CD14-positive monocyte (primary cell): Measurements from ENCODE around the gene CXCL12. TPM values are rescaled to one million over a fixed set of nuclear protein-coding genes. Genes with fewer than 3 reads are reported as not detected.

Experiments
- DNase-seq, 3 donors: peaks; one replicate each; pipeline ENCODE4 v3.0.0-alpha.2; 2011 to 2022
- H2AFZ ChIP-seq: 2 replicates; pipeline ENCODE4 v1.6.0; 2012; ENCODE audit warnings: mild to moderate bottlenecking, low read depth, low read length, inconsistent platforms; ENCODE audit not compliant: insufficient read depth, poor library complexity, severe bottlenecking
- H3K27ac ChIP-seq, 2 donors: 1 replicate in 1 of 2; 2 replicates in 1 of 2; pipeline ENCODE4 v1.5.1; 2012 to 2013; ENCODE audit warnings: low read length in 2 of 2, control low read depth in 1 of 2, inconsistent platforms in 1 of 2, low read depth in 1 of 2, mild to moderate bottlenecking in 1 of 2
- H3K27me3 ChIP-seq, 2 donors: one replicate each; pipeline versions ENCODE4 v1.6.0 to v1.6.1; 2011 to 2013; ENCODE audit warnings: low read length in 2 of 2; ENCODE audit not compliant: control insufficient read depth in 2 of 2, insufficient read depth in 2 of 2
- H3K36me3 ChIP-seq, 2 donors: replicated peaks in 1 of 2; 1 replicate in 1 of 2; 2 replicates in 1 of 2; pipeline versions ENCODE4 v1.5.1 to v1.6.1; 2012 to 2013; ENCODE audit warnings: low read length in 2 of 2, control low read depth in 1 of 2, inconsistent platforms in 1 of 2, mild to moderate bottlenecking in 1 of 2; ENCODE audit not compliant: insufficient read depth in 2 of 2, control insufficient read depth in 1 of 2
- H3K4me1 ChIP-seq, 2 donors: 1 replicate in 1 of 2; 2 replicates in 1 of 2; pipeline versions ENCODE4 v1.5.1 to v1.6.1; 2012 to 2013; ENCODE audit warnings: low read length in 2 of 2, control low read depth in 1 of 2, inconsistent platforms in 1 of 2, mild to moderate bottlenecking in 1 of 2, moderate library complexity in 1 of 2; ENCODE audit not compliant: insufficient read depth in 2 of 2, control insufficient read depth in 1 of 2
- H3K4me2 ChIP-seq: replicated peaks from 2 replicates; pipeline ENCODE3; 2012; ENCODE audit warnings: low read length, moderate library complexity, mild to moderate bottlenecking; ENCODE audit not compliant: poor library complexity, severe bottlenecking; ENCODE audit errors: extremely low read depth
- H3K4me3 ChIP-seq, 3 experiments: fragments of 200-600 bp in 1 of 3; sonication (generic) in 1 of 3; replicated peaks in 1 of 3; 1 replicate in 2 of 3; 2 replicates in 1 of 3; pipeline ENCODE4 v1.5.1; 2011 to 2013; ENCODE audit warnings: low read length in 3 of 3, mild to moderate bottlenecking in 3 of 3, control low read depth in 2 of 3, low read depth in 2 of 3, inconsistent platforms in 1 of 3, moderate library complexity in 1 of 3
- H3K79me2 ChIP-seq: 2 replicates; pipeline ENCODE4 v1.6.0; 2012; ENCODE audit warnings: mild to moderate bottlenecking, control low read depth, inconsistent platforms, low read length, moderate library complexity; ENCODE audit not compliant: insufficient read depth
- H3K9ac ChIP-seq: 2 replicates; pipeline ENCODE4 v1.6.0; 2017; ENCODE audit warnings: low read length, mild to moderate bottlenecking; ENCODE audit not compliant: insufficient read depth, poor library complexity, severe bottlenecking
- H3K9me3 ChIP-seq, 2 donors: replicated peaks in 1 of 2; 1 replicate in 1 of 2; 2 replicates in 1 of 2; pipeline versions ENCODE4 v1.5.1 to v1.6.1; 2012 to 2013; ENCODE audit warnings: low read length in 2 of 2, control low read depth in 1 of 2; ENCODE audit not compliant: control insufficient read depth in 1 of 2, insufficient read depth in 1 of 2
- H4K20me1 ChIP-seq: 2 replicates; pipeline ENCODE4 v1.6.0; 2012; ENCODE audit warnings: mild to moderate bottlenecking, low read length, control low read depth, moderate library complexity; ENCODE audit not compliant: insufficient read depth
- H3K27ac Mint-ChIP-seq, 7 donors: one replicate each; pipeline ENCODE4 v1.8.0; 2020; ENCODE audit warnings: mild to moderate bottlenecking in 7 of 7, mixed read lengths in 7 of 7, moderate library complexity in 6 of 7, inconsistent platforms in 2 of 7
- H3K27me3 Mint-ChIP-seq, 3 donors: one replicate each; pipeline ENCODE4 v1.8.0; 2021 to 2022; ENCODE audit warnings: low read depth in 3 of 3, mild to moderate bottlenecking in 3 of 3, mixed read lengths in 3 of 3, moderate library complexity in 3 of 3, inconsistent platforms in 1 of 3
- H3K36me3 Mint-ChIP-seq, 2 donors: one replicate each; pipeline ENCODE4 v1.8.0; 2020; ENCODE audit warnings: mixed read lengths in 2 of 2, inconsistent platforms in 1 of 2, mild to moderate bottlenecking in 1 of 2
- H3K4me1 Mint-ChIP-seq: one replicate; pipeline ENCODE4 v1.8.0; 2020; ENCODE audit warnings: mild to moderate bottlenecking, mixed read lengths
- H3K4me3 Mint-ChIP-seq, 2 donors: one replicate each; pipeline ENCODE4 v1.8.0; 2020; ENCODE audit warnings: mild to moderate bottlenecking in 2 of 2, mixed read lengths in 2 of 2, moderate library complexity in 1 of 2
- H3K9me3 Mint-ChIP-seq, 7 donors: one replicate each; pipeline ENCODE4 v1.8.0; 2020 to 2022; ENCODE audit warnings: mixed read lengths in 7 of 7, mild to moderate bottlenecking in 6 of 7, moderate library complexity in 6 of 7, inconsistent platforms in 2 of 7
- WGBS: methylation state at CpG from one replicate; pipeline ENCODE4 v1.1.5; 2013; ENCODE audit warnings: missing lambda C conversion rate; ENCODE audit not compliant: insufficient coverage; 5-methylcytosine and 5-hydroxymethylcytosine counted together
- intact Hi-C, 2 donors: fragments of 100-400 bp; cut with micrococcal nuclease; formaldehyde crosslinking; loops; one replicate each; pipeline versions ENCODE4 v1.15.0 to v1.15.1; 2023
- polyA plus RNA-seq, 3 donors: library from polyadenylated mRNA; depleted of rRNA in 1 of 3; unstranded in 2 of 3; stranded (reverse) in 1 of 3; fragments of 300-500 nt in 2 of 3; fragments of >200 nt in 1 of 3; fragmentation: Illumina TruSeq in 2 of 3; gene quantifications; 1 replicate in 2 of 3; 2 replicates in 1 of 3; pipeline ENCODE4 v1.2.3, GENCODE V29; 2012 to 2021
- TF ChIP-seq, protein P1 (sequence below): fragments of 200-600 bp; IDR thresholded peaks from one replicate; pipeline ENCODE4 v1.8.0; 2022; ENCODE audit warnings: antibody characterized with exemption, mild to moderate bottlenecking

Gene CXCL12
- polyA plus RNA-seq, 3 donors, result 0.21 TPM; not detected in 2

- H3K27ac ChIP-seq, result no peak overlapping the region
- H3K27me3 ChIP-seq, result no peaks in the 10 kb centered on the region
- H4K20me1 ChIP-seq, result no peaks in the 10 kb centered on the region
- H3K9me3 ChIP-seq, result no peaks in the 10 kb centered on the region
- no peak overlapping the region for H3K4me3 ChIP-seq
- no peak overlapping the region for H2AFZ ChIP-seq
- H3K79me2 ChIP-seq, result no peaks in the 10 kb centered on the region
- intact Hi-C loops, result no loop called here
- no peak overlapping the region for H3K9ac ChIP-seq
- Mint-ChIP-seq H3K9me3 (peaks cover 0 to 4% (median 0%) of the 10 kb centered on the region in 7 donors), H3K4me3 (no peak overlapping the region), H3K27ac (no peak overlapping the region), H3K4me1 (no peaks in the 10 kb centered on the region), H3K36me3 (no peaks in the 10 kb centered on the region), H3K27me3 (peaks cover 0 to 11% (median 1%) of the 10 kb centered on the region in 3 donors)
- TF ChIP-seq, protein P1, sequence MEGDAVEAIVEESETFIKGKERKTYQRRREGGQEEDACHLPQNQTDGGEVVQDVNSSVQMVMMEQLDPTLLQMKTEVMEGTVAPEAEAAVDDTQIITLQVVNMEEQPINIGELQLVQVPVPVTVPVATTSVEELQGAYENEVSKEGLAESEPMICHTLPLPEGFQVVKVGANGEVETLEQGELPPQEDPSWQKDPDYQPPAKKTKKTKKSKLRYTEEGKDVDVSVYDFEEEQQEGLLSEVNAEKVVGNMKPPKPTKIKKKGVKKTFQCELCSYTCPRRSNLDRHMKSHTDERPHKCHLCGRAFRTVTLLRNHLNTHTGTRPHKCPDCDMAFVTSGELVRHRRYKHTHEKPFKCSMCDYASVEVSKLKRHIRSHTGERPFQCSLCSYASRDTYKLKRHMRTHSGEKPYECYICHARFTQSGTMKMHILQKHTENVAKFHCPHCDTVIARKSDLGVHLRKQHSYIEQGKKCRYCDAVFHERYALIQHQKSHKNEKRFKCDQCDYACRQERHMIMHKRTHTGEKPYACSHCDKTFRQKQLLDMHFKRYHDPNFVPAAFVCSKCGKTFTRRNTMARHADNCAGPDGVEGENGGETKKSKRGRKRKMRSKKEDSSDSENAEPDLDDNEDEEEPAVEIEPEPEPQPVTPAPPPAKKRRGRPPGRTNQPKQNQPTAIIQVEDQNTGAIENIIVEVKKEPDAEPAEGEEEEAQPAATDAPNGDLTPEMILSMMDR, result no peak
- no peaks in the 10 kb centered on the region for H3K36me3 ChIP-seq
- no peak overlapping the region for H3K4me2 ChIP-seq
- DNase-seq, result no peak
- WGBS, result 62% methylated on average over 7 of the region's 11 CpGs
- no peaks in the 10 kb centered on the region for H3K4me1 ChIP-seq
These were observed 32.4 kb downstream of the CXCL12 start for GRCh38 chr10:44352316-44353127.

DNA sequence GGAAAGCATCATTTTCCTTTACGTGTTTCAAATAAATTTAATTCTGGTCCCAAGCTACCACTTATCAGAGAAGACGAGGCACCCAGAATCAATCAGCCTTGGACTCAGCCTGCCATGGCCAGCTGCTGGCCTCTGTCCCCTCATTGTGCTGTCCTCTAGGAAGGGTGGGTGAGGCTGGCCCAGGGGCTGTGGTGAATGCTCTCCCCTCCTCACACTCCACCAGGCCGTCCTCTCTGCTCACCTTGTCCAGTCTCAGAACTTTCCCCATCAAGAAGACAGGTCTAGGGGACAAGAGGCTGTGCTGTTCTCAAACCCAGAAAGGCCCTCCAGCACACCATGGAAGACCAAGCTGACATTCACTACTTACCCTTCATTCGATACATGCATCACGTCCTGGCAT lies 36.4 kb downstream of the CXCL12 start:
- H3K27ac ChIP-seq, result no peak overlapping the region
- H3K27ac Mint-ChIP-seq, result no peak overlapping the region
- H3K27me3 ChIP-seq, result no peaks in the 10 kb centered on the region
- peaks cover 0 to 1% (median 0%) of the 10 kb centered on the region in 3 donors for H3K27me3 Mint-ChIP-seq
- no peaks in the 10 kb centered on the region for H3K4me1 Mint-ChIP-seq
- no peak overlapping the region for H3K4me3 Mint-ChIP-seq
- peaks cover 0 to 13% (median 2%) of the 10 kb centered on the region in 7 donors for H3K9me3 Mint-ChIP-seq
- H3K9ac ChIP-seq, result no peak overlapping the region
- no peaks in the 10 kb centered on the region for H4K20me1 ChIP-seq
- no peaks in the 10 kb centered on the region for H3K36me3 ChIP-seq
- H3K4me1 ChIP-seq, result no peaks in the 10 kb centered on the region
- no peak overlapping the region for H2AFZ ChIP-seq
- no peaks in the 10 kb centered on the region for H3K9me3 ChIP-seq
- H3K4me2 ChIP-seq, result no peak overlapping the region
- intact Hi-C loops, result no loop called here
- TF ChIP-seq, protein P1, result no peak
- 97% methylated on average over 3 of the region's 5 CpGs for WGBS
- no peak for DNase-seq
- no peaks in the 10 kb centered on the region for H3K79me2 ChIP-seq
- H3K4me3 ChIP-seq, result no peak overlapping the region
- H3K36me3 Mint-ChIP-seq, result no peaks in the 10 kb centered on the region
